GM12874 (cell line): ENCODE results near the gene PNPLA2.

Source experiments
- TF ChIP-seq, protein P1 (sequence below): IDR thresholded peaks from 2 replicates; pipeline ENCODE4 v1.5.1; 2011; ENCODE audit warnings: low read depth, mild to moderate bottlenecking, control low read depth, low read length, moderate library complexity; ENCODE audit not compliant: insufficient read depth

The PNPLA2 gene

DNA sequence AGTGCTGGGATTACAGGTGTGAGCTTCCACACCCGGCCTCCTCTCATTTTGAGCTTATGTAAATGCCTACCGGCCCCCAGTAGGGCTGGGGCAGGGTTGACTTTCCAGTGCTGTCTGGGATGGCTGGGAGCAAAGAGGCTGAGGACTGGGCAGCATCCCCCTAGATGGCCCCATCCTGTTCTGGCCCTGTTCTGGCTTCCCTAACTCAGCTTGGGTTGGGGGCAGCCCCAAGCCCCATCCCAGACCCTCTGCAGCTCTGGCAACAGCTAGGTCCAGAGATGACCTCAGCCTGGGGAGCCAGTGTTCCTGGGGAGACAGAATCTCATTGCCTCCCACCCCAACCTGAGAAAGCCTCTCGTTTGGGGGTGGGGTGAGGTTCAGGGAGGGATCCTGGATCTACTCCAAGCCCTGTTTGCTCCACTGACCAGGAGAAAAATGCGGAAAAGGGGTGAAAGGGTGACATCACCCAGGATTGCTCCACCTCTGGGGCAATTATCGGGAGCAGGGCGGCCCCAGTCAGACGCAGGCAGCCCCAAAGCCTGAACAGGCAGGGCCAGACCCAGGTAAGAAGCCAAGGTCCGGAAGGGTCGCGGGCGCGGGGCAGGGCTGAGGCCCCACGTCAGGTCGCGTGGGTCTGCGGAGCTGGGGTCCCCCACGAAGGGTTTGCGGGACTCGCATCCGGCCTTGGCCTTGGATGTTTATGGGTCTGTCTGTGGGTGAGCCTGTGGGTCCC, at the start of gene PNPLA2:
TSS of gene PNPLA2 (plus strand) at position 519 of the 733 bp plus-strand sequence. CDS start 805 bp downstream, outside the sequence.
- TF ChIP-seq, protein P1, sequence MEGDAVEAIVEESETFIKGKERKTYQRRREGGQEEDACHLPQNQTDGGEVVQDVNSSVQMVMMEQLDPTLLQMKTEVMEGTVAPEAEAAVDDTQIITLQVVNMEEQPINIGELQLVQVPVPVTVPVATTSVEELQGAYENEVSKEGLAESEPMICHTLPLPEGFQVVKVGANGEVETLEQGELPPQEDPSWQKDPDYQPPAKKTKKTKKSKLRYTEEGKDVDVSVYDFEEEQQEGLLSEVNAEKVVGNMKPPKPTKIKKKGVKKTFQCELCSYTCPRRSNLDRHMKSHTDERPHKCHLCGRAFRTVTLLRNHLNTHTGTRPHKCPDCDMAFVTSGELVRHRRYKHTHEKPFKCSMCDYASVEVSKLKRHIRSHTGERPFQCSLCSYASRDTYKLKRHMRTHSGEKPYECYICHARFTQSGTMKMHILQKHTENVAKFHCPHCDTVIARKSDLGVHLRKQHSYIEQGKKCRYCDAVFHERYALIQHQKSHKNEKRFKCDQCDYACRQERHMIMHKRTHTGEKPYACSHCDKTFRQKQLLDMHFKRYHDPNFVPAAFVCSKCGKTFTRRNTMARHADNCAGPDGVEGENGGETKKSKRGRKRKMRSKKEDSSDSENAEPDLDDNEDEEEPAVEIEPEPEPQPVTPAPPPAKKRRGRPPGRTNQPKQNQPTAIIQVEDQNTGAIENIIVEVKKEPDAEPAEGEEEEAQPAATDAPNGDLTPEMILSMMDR, result no peak

GRCh38 chr11:769887-770641, 48.6 kb upstream of the PNPLA2 start:
- TF ChIP-seq, protein P1, result no peak

- TF ChIP-seq, protein P1, result no peak
Observed at GRCh38 chr11:770642-771616, 47.8 kb upstream of the PNPLA2 start.

DNA sequence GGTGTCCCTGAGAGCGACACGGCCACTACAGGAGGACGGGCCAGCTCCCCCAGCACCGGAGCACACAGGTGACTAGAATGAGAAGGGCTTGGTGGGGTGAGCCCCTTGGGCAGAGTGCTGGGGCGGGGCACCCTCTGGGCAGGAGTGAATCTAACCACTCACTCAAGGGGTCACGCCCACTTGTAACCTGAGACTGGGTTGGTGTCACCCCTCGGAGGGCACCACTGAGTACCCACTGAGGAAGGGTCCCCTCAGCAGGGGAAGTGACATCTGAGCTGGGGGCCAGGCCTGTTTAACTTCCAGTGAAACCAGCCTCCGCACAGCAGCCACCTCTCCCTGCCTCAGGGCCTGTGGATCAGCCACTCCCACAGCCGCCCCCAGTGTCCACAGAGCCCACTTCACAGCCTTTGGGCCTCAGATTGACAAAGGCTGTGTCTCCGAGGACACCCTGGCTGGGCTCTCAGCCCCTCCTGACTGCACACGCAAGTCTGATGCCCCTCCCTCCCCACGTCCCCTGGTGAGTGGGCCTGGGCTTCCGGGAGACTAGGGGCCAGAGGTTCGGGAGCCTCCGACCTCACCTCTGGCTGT, 47.0 kb upstream of the PNPLA2 start:
- TF ChIP-seq, protein P1, result no peak

DNA sequence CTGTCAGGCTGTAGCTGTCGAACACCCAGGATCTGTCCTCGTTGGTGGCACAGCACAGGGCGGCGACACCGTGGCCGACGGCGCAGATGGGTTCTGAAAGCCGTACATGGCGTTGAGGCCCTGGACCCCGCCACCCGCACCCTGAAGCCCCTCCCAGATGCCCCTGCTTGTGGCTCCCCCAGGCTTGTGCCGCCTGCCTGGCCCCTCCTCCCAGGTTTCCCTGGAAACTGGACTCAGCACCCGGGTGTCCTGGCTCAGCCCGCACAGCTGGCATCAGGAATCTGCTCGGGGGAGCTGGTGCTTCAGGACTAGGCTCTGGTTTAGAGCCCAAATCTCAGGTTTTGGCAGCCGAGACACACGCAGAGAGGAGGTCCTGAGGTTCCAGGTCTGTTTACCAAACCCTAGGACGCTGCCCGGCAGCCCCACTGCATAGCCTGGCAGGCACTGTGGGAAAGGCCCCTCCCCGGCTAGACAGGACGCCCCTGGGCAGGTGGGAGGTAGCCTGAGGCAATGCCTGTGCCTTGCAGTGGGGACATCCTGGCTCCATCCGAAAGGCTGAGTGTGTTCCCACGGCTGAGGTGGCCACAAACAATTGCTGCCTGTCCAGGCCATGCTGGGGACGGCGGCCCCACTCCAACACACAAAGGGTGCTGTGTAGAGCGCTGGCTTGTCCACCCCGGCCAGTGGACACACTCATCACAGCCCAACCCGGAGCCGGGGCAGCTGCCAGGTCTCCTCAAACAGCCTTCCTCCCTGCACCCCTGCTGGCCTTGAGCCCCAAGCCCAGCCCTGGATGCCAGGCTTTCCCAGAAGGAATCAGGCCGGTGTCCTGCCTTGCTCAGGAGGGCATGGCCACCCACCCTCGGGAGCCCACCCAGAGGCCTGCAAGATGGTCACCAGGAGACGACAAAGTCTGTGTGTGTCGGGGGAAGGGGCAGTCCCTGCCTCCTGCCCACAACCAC, 46.0 kb upstream of the PNPLA2 start:
- TF ChIP-seq, protein P1, result no peak

- TF ChIP-seq, protein P1, result no peak
Observed at GRCh38 chr11:773425-773824, 45.3 kb upstream of the PNPLA2 start.
